Astrocyte (in vitro differentiated cells and primary cell): ENCODE measurements around the gene EPAS1. TPM values are rescaled to one million over a fixed set of nuclear protein-coding genes. Genes with fewer than 3 reads are reported as not detected.

Source experiments
- DNase-seq: peaks from one replicate; pipeline ENCODE4 v3.0.0-alpha.2; 2010; ENCODE audit warnings: low read depth
- FAIRE-seq: peaks from 2 replicates; lab custom pipeline; 2011; peaks lifted over from hg19 to GRCh38; lab: Jason Lieb, UNC
- H2AFZ ChIP-seq: 2 replicates; pipeline ENCODE4 v1.6.0; 2012; ENCODE audit warnings: low read depth, low read length, inconsistent platforms
- H3K27ac ChIP-seq: 2 replicates; pipeline ENCODE4 v1.5.1; 2011; ENCODE audit warnings: low read depth, low read length, inconsistent platforms
- H3K27me3 ChIP-seq: 2 replicates; pipeline ENCODE4 v1.6.0; 2011; ENCODE audit warnings: low read length, inconsistent platforms; ENCODE audit not compliant: insufficient read depth
- H3K36me3 ChIP-seq: 2 replicates; pipeline ENCODE4 v1.5.1; 2011; ENCODE audit warnings: low read length, inconsistent platforms; ENCODE audit not compliant: insufficient read depth
- H3K4me1 ChIP-seq: 2 replicates; pipeline ENCODE4 v1.5.1; 2011; ENCODE audit warnings: low read length, inconsistent platforms; ENCODE audit not compliant: insufficient read depth
- H3K4me2 ChIP-seq: 2 replicates; pipeline ENCODE4 v1.6.0; 2012; ENCODE audit warnings: low read length, inconsistent platforms
- H3K4me3 ChIP-seq: 2 replicates; pipeline ENCODE4 v1.5.1; 2011; ENCODE audit warnings: low read depth, mild to moderate bottlenecking, low read length, inconsistent platforms; ENCODE audit not compliant: insufficient read depth
- H3K79me2 ChIP-seq: 2 replicates; pipeline ENCODE4 v1.6.0; 2012; ENCODE audit warnings: mild to moderate bottlenecking, low read length, inconsistent platforms; ENCODE audit not compliant: insufficient read depth
- H3K9ac ChIP-seq: 2 replicates; pipeline ENCODE4 v1.6.0; 2012; ENCODE audit warnings: mild to moderate bottlenecking, low read length, inconsistent platforms
- H3K9me3 ChIP-seq: 2 replicates; pipeline ENCODE4 v1.5.1; 2012; ENCODE audit warnings: low read depth, mild to moderate bottlenecking, low read length, inconsistent platforms; ENCODE audit not compliant: insufficient read depth
- H4K20me1 ChIP-seq: 2 replicates; pipeline ENCODE4 v1.6.0; 2012; ENCODE audit warnings: low read length, inconsistent platforms; ENCODE audit not compliant: insufficient read depth
- H3K27ac Mint-ChIP-seq: one replicate; pipeline ENCODE4 v1.8.0; 2021; ENCODE audit warnings: mild to moderate bottlenecking, mixed read lengths; ENCODE audit not compliant: unreplicated experiment
- H3K27me3 Mint-ChIP-seq: one replicate; pipeline ENCODE4 v1.8.0; 2021; ENCODE audit warnings: low read depth, mixed read lengths; ENCODE audit not compliant: unreplicated experiment
- H3K36me3 Mint-ChIP-seq: one replicate; pipeline ENCODE4 v1.8.0; 2021; ENCODE audit warnings: low read depth, mixed read lengths; ENCODE audit not compliant: unreplicated experiment
- H3K4me1 Mint-ChIP-seq: one replicate; pipeline ENCODE4 v1.8.0; 2021; ENCODE audit warnings: low read depth, mixed read lengths; ENCODE audit not compliant: unreplicated experiment
- H3K4me3 Mint-ChIP-seq: one replicate; pipeline ENCODE4 v1.8.0; 2021; ENCODE audit warnings: mild to moderate bottlenecking, moderate library complexity, mixed read lengths; ENCODE audit not compliant: unreplicated experiment
- H3K9me3 Mint-ChIP-seq: one replicate; pipeline ENCODE4 v1.8.0; 2021; ENCODE audit warnings: mild to moderate bottlenecking, mixed read lengths; ENCODE audit not compliant: unreplicated experiment
- CTCF ChIP-seq: IDR thresholded peaks from 2 replicates; pipeline ENCODE4 v1.5.1; 2011; ENCODE audit warnings: low read depth, mild to moderate bottlenecking, inconsistent platforms, low read length, moderate library complexity; ENCODE audit not compliant: insufficient read depth
- EZH2 ChIP-seq: IDR thresholded peaks from 2 replicates; pipeline ENCODE4 v1.6.1; 2012; ENCODE audit warnings: mild to moderate bottlenecking, low read length, inconsistent platforms; ENCODE audit not compliant: insufficient read depth
- total RNA-seq: library from RNA; stranded (reverse); gene quantifications from 2 replicates; pipeline ENCODE4 v1.2.1, GENCODE V29; 2021

EPAS1 gene
- total RNA-seq, 1 donor from 2014 or later = 42.8 TPM

GRCh38 chr2:46309052-46309953, 12.1 kb downstream of the EPAS1 start:
- no peak overlapping the region for H3K4me3 ChIP-seq
- no peak for FAIRE-seq
- H3K9ac ChIP-seq = no peak overlapping the region
- Mint-ChIP-seq H3K9me3 (peaks cover 9% of the 10 kb centered on the region), H3K4me1 (peaks cover 9% of the 10 kb centered on the region), H3K27ac (no peak overlapping the region), H3K4me3 (no peak overlapping the region), H3K27me3 (peaks cover 9% of the 10 kb centered on the region), H3K36me3 (peaks cover 6% of the 10 kb centered on the region)
- no peaks in the 10 kb centered on the region for H4K20me1 ChIP-seq
- no peak overlapping the region for H3K27ac ChIP-seq
- H3K4me1 ChIP-seq = peaks cover 12% of the 10 kb centered on the region
- H3K4me2 ChIP-seq = no peak overlapping the region
- no peak for DNase-seq
- no peak overlapping the region for H2AFZ ChIP-seq
- H3K9me3 ChIP-seq = no peaks in the 10 kb centered on the region
- TF ChIP-seq EZH2 (no peak), CTCF (no peak)
- H3K27me3 ChIP-seq = no peaks in the 10 kb centered on the region
- H3K36me3 ChIP-seq = no peaks in the 10 kb centered on the region
- no peaks in the 10 kb centered on the region for H3K79me2 ChIP-seq

DNA sequence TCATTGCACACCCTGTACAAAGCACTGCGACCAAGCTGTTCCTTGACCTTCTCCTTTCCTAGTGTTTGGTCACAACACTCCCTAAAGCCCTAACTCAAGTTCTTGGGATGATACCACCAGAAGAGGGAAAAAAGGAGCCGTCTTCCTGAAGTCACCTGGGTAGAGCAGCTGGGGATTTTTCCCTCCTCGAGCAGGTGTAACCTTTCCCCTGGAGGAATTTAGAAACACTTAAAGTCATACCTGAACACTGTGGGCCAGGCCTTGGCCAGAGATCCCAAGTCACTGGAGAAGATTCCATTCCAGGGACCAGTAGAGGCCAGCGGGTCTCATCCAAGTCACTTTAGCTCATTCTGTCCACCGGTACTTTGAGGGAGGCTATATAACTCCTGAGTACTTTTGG, 13.2 kb downstream of the EPAS1 start:
- no peaks in the 10 kb centered on the region for H3K79me2 ChIP-seq
- peaks cover 2% of the 10 kb centered on the region for H3K9me3 Mint-ChIP-seq
- no peak overlapping the region for H3K27ac Mint-ChIP-seq
- H3K36me3 ChIP-seq = no peaks in the 10 kb centered on the region
- H3K9me3 ChIP-seq = no peaks in the 10 kb centered on the region
- peaks cover 22% of the 10 kb centered on the region for H3K4me1 ChIP-seq
- TF ChIP-seq CTCF = no peak
- no peak for TF ChIP-seq EZH2
- FAIRE-seq (no peak), DNase-seq (no peak)
- no peak overlapping the region for H3K4me3 ChIP-seq
- H3K27ac ChIP-seq = no peak overlapping the region
- H3K27me3 ChIP-seq = no peaks in the 10 kb centered on the region
- H2AFZ ChIP-seq = no peak overlapping the region
- peaks cover 15% of the 10 kb centered on the region for H3K4me1 Mint-ChIP-seq
- H3K36me3 Mint-ChIP-seq = peaks cover 6% of the 10 kb centered on the region
- H3K4me2 ChIP-seq = no peak overlapping the region
- peaks cover 8% of the 10 kb centered on the region for H3K27me3 Mint-ChIP-seq
- no peak overlapping the region for H3K4me3 Mint-ChIP-seq
- H3K9ac ChIP-seq = no peak overlapping the region
- H4K20me1 ChIP-seq = no peaks in the 10 kb centered on the region
